GM23338 (cell line): ENCODE measurements around the gene DNAJB2. TPM values are rescaled to one million over a fixed set of nuclear protein-coding genes. Genes with fewer than 3 reads are reported as not detected.

Source experiments
- ATAC-seq: fragments of 200-7000 bp; cut with Tn5 transposase; 3 replicates; pipeline ENCODE4 v1.9.1; 2020
- DNase-seq: peaks from one replicate; pipeline ENCODE4 v3.0.0-alpha.2; 2015; ENCODE audit warnings: low spot score
- H2AFZ ChIP-seq: fragments of 200-600 bp; sonication (generic); 2 replicates; pipeline ENCODE4 v1.8.0; 2016; ENCODE audit warnings: antibody characterized with exemption, mild to moderate bottlenecking, moderate library complexity
- H3F3A ChIP-seq: fragments of 200-600 bp; sonication (generic); replicated peaks from 2 replicates; pipeline ENCODE4 v1.8.0; 2017; ENCODE audit warnings: antibody characterized with exemption, mixed run types, low read depth
- H3K27ac ChIP-seq: fragments of 200-600 bp; sonication (generic); 2 replicates; pipeline ENCODE4 v1.6.1; 2016; ENCODE audit warnings: low read depth
- H3K27me3 ChIP-seq: fragments of 200-600 bp; sonication (generic); 2 replicates; pipeline ENCODE4 v1.8.0; 2016; ENCODE audit warnings: mild to moderate bottlenecking, mixed run types, moderate library complexity; ENCODE audit not compliant: insufficient read depth
- H3K36me3 ChIP-seq: fragments of 200-600 bp; sonication (generic); 2 replicates; pipeline ENCODE4 v1.8.0; 2016; ENCODE audit warnings: mild to moderate bottlenecking; ENCODE audit not compliant: insufficient read depth
- H3K4me1 ChIP-seq: fragments of 200-600 bp; sonication (generic); 2 replicates; pipeline ENCODE4 v1.8.0; 2016; ENCODE audit warnings: mild to moderate bottlenecking, moderate library complexity; ENCODE audit not compliant: insufficient read depth
- H3K4me2 ChIP-seq: fragments of 200-600 bp; sonication (generic); 2 replicates; pipeline ENCODE4 v1.7.1; 2017; ENCODE audit warnings: mixed run types
- H3K4me3 ChIP-seq: fragments of 200-600 bp; sonication (generic); 2 replicates; pipeline ENCODE4 v1.6.1; 2016; ENCODE audit warnings: mixed run types
- H3K79me2 ChIP-seq: fragments of 200-600 bp; sonication (generic); replicated peaks from 2 replicates; pipeline ENCODE4 v1.8.0; 2017; ENCODE audit warnings: mild to moderate bottlenecking; ENCODE audit not compliant: insufficient read depth
- H3K9me2 ChIP-seq: fragments of 200-600 bp; sonication (generic); 2 replicates; pipeline ENCODE4 v1.8.0; 2017; ENCODE audit not compliant: insufficient read depth
- H4K20me1 ChIP-seq: fragments of 200-600 bp; sonication (generic); replicated peaks from 2 replicates; pipeline ENCODE4 v1.8.0; 2017; ENCODE audit warnings: mild to moderate bottlenecking; ENCODE audit not compliant: insufficient read depth
- H3K27ac Mint-ChIP-seq: 2 replicates; pipeline ENCODE4 v1.8.0; 2020; ENCODE audit warnings: inconsistent platforms, mild to moderate bottlenecking, moderate library complexity, mixed read lengths
- H3K27me3 Mint-ChIP-seq: 3 replicates; pipeline ENCODE4 v1.8.0; 2022; ENCODE audit warnings: low read depth, mild to moderate bottlenecking, moderate library complexity, mixed read lengths, inconsistent platforms; ENCODE audit not compliant: insufficient read depth, poor library complexity
- H3K36me3 Mint-ChIP-seq: 3 replicates; pipeline ENCODE4 v1.8.0; 2021; ENCODE audit warnings: low read depth, mild to moderate bottlenecking, inconsistent platforms, moderate library complexity, mixed read lengths
- H3K4me1 Mint-ChIP-seq: 3 replicates; pipeline ENCODE4 v1.8.0; 2020; ENCODE audit warnings: mild to moderate bottlenecking, inconsistent platforms, mixed read lengths
- H3K4me3 Mint-ChIP-seq: 3 replicates; pipeline ENCODE4 v1.8.0; 2021; ENCODE audit warnings: moderate library complexity, mild to moderate bottlenecking, inconsistent platforms, mixed read lengths
- H3K9me3 Mint-ChIP-seq: 3 replicates; pipeline ENCODE4 v1.8.0; 2020; ENCODE audit warnings: moderate library complexity, mild to moderate bottlenecking, inconsistent platforms, mixed read lengths
- EZH2 ChIP-seq: fragments of 200-600 bp; sonication (generic); IDR thresholded peaks from one replicate; pipeline ENCODE4 v1.8.0; 2017; ENCODE audit warnings: antibody characterized with exemption, mild to moderate bottlenecking, low read depth; ENCODE audit not compliant: unreplicated experiment
- EZH2phosphoT487 ChIP-seq: fragments of 200-600 bp; sonication (generic); IDR thresholded peaks from one replicate; pipeline ENCODE4 v1.8.1; 2018; ENCODE audit warnings: antibody characterized with exemption; ENCODE audit not compliant: unreplicated experiment
- JUNB ChIP-seq: IDR thresholded peaks from one replicate; pipeline ENCODE4 v1.6.1; 2016; ENCODE audit warnings: antibody characterized with exemption; ENCODE audit not compliant: unreplicated experiment
- NANOG ChIP-seq: IDR thresholded peaks from 2 replicates; pipeline ENCODE4 v1.6.1; 2016; ENCODE audit warnings: antibody characterized with exemption, borderline replicate concordance
- POLR2AphosphoS5 ChIP-seq: IDR thresholded peaks from 2 replicates; pipeline ENCODE4 v1.6.1; 2016; ENCODE audit warnings: antibody characterized with exemption, low read depth
- STAT1 ChIP-seq: IDR thresholded peaks from one replicate; pipeline ENCODE4 v1.6.1; 2016; ENCODE audit warnings: antibody characterized with exemption; ENCODE audit not compliant: unreplicated experiment
- ZNF114 ChIP-seq: fragments of 250-450 bp; sonication (Bioruptor Pico); IDR thresholded peaks from 2 replicates; pipeline ENCODE4 v1.5.0; 2020; ENCODE audit warnings: mild to moderate bottlenecking, moderate library complexity
- ZNF331 ChIP-seq: fragments of 250-450 bp; sonication (Bioruptor Pico); IDR thresholded peaks from 2 replicates; pipeline ENCODE4 v1.5.0; 2020; ENCODE audit warnings: low read depth, mild to moderate bottlenecking, moderate library complexity
- polyA plus RNA-seq: library from polyadenylated mRNA; unstranded; fragments of >200 nt; fragmentation: Nextera tagmentation; extraction: Ambion mirVana; gene quantifications from 2 replicates; pipeline ENCODE4 v1.2.1, GENCODE V29; 2016
- total RNA-seq: library from RNA; depleted of rRNA; stranded (reverse); fragments of >200 nt; shearing (Covaris generic); gene quantifications from 2 replicates; pipeline ENCODE4 v1.2.3, GENCODE V29; 2014
- TF ChIP-seq, protein P1 (sequence below): fragments of 250-450 bp; sonication (Bioruptor Pico); IDR thresholded peaks from 2 replicates; pipeline ENCODE4 v1.5.0; 2020; ENCODE audit warnings: mild to moderate bottlenecking, moderate library complexity
- TF ChIP-seq, protein P2 (sequence below), 2 experiments: fragments of 200-600 bp in 1 of 2; sonication (generic) in 1 of 2; conservative IDR thresholded peaks; 2 replicates each; pipeline versions ENCODE4 v1.5.1 to v1.6.1; 2016 to 2017; ENCODE audit warnings: antibody characterized with exemption in 2 of 2, low read depth in 2 of 2, mild to moderate bottlenecking in 2 of 2, moderate library complexity in 1 of 2
- TF ChIP-seq, protein P3 (sequence below): IDR thresholded peaks from one replicate; pipeline ENCODE4 v1.6.1; 2018; ENCODE audit warnings: antibody characterized with exemption; ENCODE audit not compliant: unreplicated experiment
- TF ChIP-seq, protein P4 (sequence below): IDR thresholded peaks from 2 replicates; pipeline ENCODE4 v1.6.1; 2016; ENCODE audit warnings: antibody characterized with exemption

DNAJB2 gene
- total and polyA plus RNA-seq, 2 experiments from 2014 or later: 6.4 to 25.9 TPM

DNA sequence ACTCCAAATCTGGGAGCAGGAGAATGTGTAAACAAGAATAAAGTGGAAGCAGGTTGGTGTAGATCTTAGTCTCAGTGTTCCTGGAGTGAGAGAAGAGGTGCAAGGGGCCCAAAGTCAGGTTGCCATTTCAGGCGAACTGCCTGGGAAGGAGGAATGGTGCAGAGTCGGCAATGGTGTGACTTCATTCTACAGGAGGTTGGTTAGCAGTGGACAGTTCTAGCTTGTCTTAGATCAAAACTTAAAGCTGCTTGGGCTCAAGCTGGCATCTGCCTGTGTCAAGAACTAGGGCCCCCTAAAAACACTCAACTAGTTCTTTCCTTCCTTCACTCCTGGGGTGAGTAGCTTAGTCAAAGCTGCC, 30.3 kb upstream of the DNAJB2 start (continued):
- TF ChIP-seq, protein P1, sequence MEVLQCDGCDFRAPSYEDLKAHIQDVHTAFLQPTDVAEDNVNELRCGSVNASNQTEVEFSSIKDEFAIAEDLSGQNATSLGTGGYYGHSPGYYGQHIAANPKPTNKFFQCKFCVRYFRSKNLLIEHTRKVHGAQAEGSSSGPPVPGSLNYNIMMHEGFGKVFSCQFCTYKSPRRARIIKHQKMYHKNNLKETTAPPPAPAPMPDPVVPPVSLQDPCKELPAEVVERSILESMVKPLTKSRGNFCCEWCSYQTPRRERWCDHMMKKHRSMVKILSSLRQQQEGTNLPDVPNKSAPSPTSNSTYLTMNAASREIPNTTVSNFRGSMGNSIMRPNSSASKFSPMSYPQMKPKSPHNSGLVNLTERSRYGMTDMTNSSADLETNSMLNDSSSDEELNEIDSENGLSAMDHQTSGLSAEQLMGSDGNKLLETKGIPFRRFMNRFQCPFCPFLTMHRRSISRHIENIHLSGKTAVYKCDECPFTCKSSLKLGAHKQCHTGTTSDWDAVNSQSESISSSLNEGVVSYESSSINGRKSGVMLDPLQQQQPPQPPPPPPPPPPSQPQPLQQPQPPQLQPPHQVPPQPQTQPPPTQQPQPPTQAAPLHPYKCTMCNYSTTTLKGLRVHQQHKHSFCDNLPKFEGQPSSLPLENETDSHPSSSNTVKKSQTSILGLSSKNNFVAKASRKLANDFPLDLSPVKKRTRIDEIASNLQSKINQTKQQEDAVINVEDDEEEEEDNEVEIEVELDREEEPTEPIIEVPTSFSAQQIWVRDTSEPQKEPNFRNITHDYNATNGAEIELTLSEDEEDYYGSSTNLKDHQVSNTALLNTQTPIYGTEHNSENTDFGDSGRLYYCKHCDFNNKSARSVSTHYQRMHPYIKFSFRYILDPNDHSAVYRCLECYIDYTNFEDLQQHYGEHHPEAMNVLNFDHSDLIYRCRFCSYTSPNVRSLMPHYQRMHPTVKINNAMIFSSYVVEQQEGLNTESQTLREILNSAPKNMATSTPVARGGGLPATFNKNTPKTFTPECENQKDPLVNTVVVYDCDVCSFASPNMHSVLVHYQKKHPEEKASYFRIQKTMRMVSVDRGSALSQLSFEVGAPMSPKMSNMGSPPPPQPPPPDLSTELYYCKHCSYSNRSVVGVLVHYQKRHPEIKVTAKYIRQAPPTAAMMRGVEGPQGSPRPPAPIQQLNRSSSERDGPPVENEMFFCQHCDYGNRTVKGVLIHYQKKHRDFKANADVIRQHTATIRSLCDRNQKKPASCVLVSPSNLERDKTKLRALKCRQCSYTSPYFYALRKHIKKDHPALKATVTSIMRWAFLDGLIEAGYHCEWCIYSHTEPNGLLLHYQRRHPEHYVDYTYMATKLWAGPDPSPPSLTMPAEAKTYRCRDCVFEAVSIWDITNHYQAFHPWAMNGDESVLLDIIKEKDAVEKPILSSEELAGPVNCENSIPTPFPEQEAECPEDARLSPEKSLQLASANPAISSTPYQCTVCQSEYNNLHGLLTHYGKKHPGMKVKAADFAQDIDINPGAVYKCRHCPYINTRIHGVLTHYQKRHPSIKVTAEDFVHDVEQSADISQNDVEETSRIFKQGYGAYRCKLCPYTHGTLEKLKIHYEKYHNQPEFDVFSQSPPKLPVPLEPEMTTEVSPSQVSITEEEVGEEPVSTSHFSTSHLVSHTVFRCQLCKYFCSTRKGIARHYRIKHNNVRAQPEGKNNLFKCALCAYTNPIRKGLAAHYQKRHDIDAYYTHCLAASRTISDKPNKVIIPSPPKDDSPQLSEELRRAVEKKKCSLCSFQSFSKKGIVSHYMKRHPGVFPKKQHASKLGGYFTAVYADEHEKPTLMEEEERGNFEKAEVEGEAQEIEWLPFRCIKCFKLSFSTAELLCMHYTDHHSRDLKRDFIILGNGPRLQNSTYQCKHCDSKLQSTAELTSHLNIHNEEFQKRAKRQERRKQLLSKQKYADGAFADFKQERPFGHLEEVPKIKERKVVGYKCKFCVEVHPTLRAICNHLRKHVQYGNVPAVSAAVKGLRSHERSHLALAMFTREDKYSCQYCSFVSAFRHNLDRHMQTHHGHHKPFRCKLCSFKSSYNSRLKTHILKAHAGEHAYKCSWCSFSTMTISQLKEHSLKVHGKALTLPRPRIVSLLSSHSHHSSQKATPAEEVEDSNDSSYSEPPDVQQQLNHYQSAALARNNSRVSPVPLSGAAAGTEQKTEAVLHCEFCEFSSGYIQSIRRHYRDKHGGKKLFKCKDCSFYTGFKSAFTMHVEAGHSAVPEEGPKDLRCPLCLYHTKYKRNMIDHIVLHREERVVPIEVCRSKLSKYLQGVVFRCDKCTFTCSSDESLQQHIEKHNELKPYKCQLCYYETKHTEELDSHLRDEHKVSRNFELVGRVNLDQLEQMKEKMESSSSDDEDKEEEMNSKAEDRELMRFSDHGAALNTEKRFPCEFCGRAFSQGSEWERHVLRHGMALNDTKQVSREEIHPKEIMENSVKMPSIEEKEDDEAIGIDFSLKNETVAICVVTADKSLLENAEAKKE: no peak
- TF ChIP-seq NANOG: no peak
- no peak for TF ChIP-seq EZH2

DNA sequence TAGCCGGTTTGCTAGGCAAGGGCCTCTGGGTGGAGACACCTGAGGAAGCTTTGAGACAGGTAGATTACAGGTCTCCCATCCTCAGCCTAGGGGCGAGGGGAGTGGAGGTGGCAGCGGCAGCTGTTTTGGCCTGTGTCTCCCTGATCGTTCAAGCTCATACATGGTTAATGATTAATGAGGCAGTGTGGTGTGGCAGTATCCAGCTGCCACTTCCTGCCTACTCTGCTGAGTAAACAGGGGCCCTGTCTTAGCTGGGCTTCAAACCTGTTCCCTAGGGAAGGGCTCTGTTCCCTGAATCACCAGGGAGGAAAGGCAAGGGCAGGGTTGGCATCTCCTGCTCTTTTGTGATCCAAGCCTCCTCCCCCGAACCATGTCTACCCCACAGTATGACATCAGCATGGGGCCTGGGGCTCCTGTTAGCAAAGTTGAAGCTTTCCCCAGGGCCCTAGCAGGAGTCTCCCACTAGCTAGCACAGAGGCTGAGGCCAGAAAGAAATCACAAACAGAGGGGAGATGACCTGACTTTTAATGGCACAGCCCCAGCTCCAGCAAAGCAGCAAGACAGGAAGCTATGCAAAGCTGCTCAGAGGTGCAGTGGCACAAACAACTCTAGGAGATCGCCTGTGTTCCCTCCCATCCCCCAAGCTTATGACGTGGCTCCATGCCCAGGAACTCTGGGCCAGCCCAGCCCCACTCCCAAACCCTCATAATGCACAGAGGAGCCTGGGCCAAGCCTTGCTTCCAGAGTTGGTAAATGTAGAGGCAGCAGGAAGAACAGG, 29.8 kb upstream of the DNAJB2 start:
- H3K27ac Mint-ChIP-seq: peak overlapping the region; percentile 75
- H3K4me1 ChIP-seq: peaks cover 15% of the 10 kb centered on the region
- no peaks in the 10 kb centered on the region for H3K9me3 Mint-ChIP-seq
- H3K9me2 ChIP-seq: no peaks in the 10 kb centered on the region
- no peaks in the 10 kb centered on the region for H3F3A ChIP-seq
- H3K4me3 ChIP-seq: no peak overlapping the region
- H3K27me3 ChIP-seq: peaks cover 20% of the 10 kb centered on the region
- peaks cover 47% of the 10 kb centered on the region for H3K4me1 Mint-ChIP-seq
- ATAC-seq (no peak), DNase-seq (peak; percentile 14)
- H3K36me3 Mint-ChIP-seq: peaks cover 44% of the 10 kb centered on the region
- H3K27ac ChIP-seq: peak overlapping the region; percentile 32; the same call in 1 of the 2 replicates
- no peak overlapping the region for H3K4me2 ChIP-seq
- peaks cover 24% of the 10 kb centered on the region for H3K27me3 Mint-ChIP-seq
- H3K4me3 Mint-ChIP-seq: peak overlapping the region; percentile 18; the same call in 1 of the 3 replicates
- H4K20me1 ChIP-seq: no peaks in the 10 kb centered on the region
- 0 out of 2 replicates have a peak, but pooled peaks cover 4% of the 10 kb centered on the region for H3K79me2 ChIP-seq
- peaks cover 3% of the 10 kb centered on the region; the same call in 1 of the 2 replicates for H3K36me3 ChIP-seq
- H2AFZ ChIP-seq: no peak overlapping the region
- no peak for TF ChIP-seq JUNB
- no peak for TF ChIP-seq ZNF114 (CRISPR knock-in tag)
- TF ChIP-seq, protein P2, sequence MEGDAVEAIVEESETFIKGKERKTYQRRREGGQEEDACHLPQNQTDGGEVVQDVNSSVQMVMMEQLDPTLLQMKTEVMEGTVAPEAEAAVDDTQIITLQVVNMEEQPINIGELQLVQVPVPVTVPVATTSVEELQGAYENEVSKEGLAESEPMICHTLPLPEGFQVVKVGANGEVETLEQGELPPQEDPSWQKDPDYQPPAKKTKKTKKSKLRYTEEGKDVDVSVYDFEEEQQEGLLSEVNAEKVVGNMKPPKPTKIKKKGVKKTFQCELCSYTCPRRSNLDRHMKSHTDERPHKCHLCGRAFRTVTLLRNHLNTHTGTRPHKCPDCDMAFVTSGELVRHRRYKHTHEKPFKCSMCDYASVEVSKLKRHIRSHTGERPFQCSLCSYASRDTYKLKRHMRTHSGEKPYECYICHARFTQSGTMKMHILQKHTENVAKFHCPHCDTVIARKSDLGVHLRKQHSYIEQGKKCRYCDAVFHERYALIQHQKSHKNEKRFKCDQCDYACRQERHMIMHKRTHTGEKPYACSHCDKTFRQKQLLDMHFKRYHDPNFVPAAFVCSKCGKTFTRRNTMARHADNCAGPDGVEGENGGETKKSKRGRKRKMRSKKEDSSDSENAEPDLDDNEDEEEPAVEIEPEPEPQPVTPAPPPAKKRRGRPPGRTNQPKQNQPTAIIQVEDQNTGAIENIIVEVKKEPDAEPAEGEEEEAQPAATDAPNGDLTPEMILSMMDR (conservative IDR thresholded peaks at IDR 0.05; ENCODE audit: low read depth in 2 of 2): no peak
- no peak for TF ChIP-seq NANOG
- TF ChIP-seq ZNF331 (CRISPR knock-in tag): no peak
- no peak for TF ChIP-seq POLR2AphosphoS5
- no peak for TF ChIP-seq EZH2phosphoT487
- TF ChIP-seq, protein P3, sequence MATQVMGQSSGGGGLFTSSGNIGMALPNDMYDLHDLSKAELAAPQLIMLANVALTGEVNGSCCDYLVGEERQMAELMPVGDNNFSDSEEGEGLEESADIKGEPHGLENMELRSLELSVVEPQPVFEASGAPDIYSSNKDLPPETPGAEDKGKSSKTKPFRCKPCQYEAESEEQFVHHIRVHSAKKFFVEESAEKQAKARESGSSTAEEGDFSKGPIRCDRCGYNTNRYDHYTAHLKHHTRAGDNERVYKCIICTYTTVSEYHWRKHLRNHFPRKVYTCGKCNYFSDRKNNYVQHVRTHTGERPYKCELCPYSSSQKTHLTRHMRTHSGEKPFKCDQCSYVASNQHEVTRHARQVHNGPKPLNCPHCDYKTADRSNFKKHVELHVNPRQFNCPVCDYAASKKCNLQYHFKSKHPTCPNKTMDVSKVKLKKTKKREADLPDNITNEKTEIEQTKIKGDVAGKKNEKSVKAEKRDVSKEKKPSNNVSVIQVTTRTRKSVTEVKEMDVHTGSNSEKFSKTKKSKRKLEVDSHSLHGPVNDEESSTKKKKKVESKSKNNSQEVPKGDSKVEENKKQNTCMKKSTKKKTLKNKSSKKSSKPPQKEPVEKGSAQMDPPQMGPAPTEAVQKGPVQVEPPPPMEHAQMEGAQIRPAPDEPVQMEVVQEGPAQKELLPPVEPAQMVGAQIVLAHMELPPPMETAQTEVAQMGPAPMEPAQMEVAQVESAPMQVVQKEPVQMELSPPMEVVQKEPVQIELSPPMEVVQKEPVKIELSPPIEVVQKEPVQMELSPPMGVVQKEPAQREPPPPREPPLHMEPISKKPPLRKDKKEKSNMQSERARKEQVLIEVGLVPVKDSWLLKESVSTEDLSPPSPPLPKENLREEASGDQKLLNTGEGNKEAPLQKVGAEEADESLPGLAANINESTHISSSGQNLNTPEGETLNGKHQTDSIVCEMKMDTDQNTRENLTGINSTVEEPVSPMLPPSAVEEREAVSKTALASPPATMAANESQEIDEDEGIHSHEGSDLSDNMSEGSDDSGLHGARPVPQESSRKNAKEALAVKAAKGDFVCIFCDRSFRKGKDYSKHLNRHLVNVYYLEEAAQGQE: no peak
- no peak for TF ChIP-seq EZH2
- TF ChIP-seq, protein P4, sequence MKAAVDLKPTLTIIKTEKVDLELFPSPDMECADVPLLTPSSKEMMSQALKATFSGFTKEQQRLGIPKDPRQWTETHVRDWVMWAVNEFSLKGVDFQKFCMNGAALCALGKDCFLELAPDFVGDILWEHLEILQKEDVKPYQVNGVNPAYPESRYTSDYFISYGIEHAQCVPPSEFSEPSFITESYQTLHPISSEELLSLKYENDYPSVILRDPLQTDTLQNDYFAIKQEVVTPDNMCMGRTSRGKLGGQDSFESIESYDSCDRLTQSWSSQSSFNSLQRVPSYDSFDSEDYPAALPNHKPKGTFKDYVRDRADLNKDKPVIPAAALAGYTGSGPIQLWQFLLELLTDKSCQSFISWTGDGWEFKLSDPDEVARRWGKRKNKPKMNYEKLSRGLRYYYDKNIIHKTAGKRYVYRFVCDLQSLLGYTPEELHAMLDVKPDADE: no peak
- TF ChIP-seq STAT1: no peak
